GM19328 (cell line): ENCODE results near the gene TBPL1.

ENCODE experiments used
- ATAC-seq: cut with Tn5 transposase; IDR thresholded peaks from one replicate; pipeline ENCODE4 v1.9.1; 2021; ENCODE audit warnings: mild to moderate bottlenecking, moderate library complexity; ENCODE audit not compliant: unreplicated experiment

Gene TBPL1

GRCh38 chr6:134039116-134039515 lies 86.1 kb downstream of the TBPL1 start:
- no peak for ATAC-seq
